CD8-positive, alpha-beta memory T cell (primary cell): ENCODE data around the gene AGPS. TPM values are rescaled to one million over a fixed set of nuclear protein-coding genes. Genes with fewer than 3 reads are reported as not detected.

ENCODE experiments used
- CTCF ChIA-PET: fragments of 350-600 bp; sonication (Branson Sonifier 250); formaldehyde crosslinking; loops from one replicate; lab custom pipeline; 2021; ENCODE audit warnings: antibody characterized with exemption; lab: Charles Lee
- POLR2A ChIA-PET: fragments of 350-600 bp; sonication (Branson Sonifier 250); formaldehyde crosslinking; loops from one replicate; lab custom pipeline; 2021; ENCODE audit warnings: antibody characterized with exemption; lab: Charles Lee
- DNase-seq, 5 donors: peaks; one replicate each; pipeline versions ENCODE4 v3.0.0 to v3.0.0-alpha.2; 2020 to 2022; ENCODE audit warnings: mixed read lengths in 1 of 5
- H3K27ac ChIP-seq: one replicate; pipeline ENCODE4 v1.7.0; 2013; ENCODE audit warnings: low read depth, mild to moderate bottlenecking, low read length, moderate library complexity
- H3K27me3 ChIP-seq: 2 replicates; pipeline ENCODE4 v1.7.0; 2013; ENCODE audit warnings: low read length, mild to moderate bottlenecking; ENCODE audit not compliant: insufficient read depth, poor library complexity, severe bottlenecking
- H3K36me3 ChIP-seq: 2 replicates; pipeline ENCODE4 v1.7.0; 2013; ENCODE audit warnings: mild to moderate bottlenecking, low read length, moderate library complexity; ENCODE audit not compliant: insufficient read depth
- H3K4me1 ChIP-seq: 2 replicates; pipeline ENCODE4 v1.7.0; 2013; ENCODE audit warnings: mild to moderate bottlenecking, low read length, moderate library complexity; ENCODE audit not compliant: insufficient read depth
- H3K4me3 ChIP-seq: 2 replicates; pipeline ENCODE4 v1.7.0; 2013; ENCODE audit warnings: mild to moderate bottlenecking, low read length
- H3K9me3 ChIP-seq: 2 replicates; pipeline ENCODE4 v1.7.0; 2013; ENCODE audit warnings: mild to moderate bottlenecking, low read length
- H3K27ac Mint-ChIP-seq, 8 donors: one replicate each; pipeline ENCODE4 v1.8.0; 2020 to 2021; ENCODE audit warnings: mixed read lengths in 8 of 8, mild to moderate bottlenecking in 6 of 8, inconsistent platforms in 3 of 8, moderate library complexity in 3 of 8
- H3K27me3 Mint-ChIP-seq, 2 donors: one replicate each; pipeline ENCODE4 v1.8.0; 2020 to 2021; ENCODE audit warnings: mixed read lengths in 2 of 2, mild to moderate bottlenecking in 1 of 2, moderate library complexity in 1 of 2
- H3K36me3 Mint-ChIP-seq, 3 donors: one replicate each; pipeline ENCODE4 v1.8.0; 2020 to 2021; ENCODE audit warnings: mixed read lengths in 3 of 3, inconsistent platforms in 1 of 3, mild to moderate bottlenecking in 1 of 3
- H3K4me1 Mint-ChIP-seq, 3 donors: one replicate each; pipeline ENCODE4 v1.8.0; 2020 to 2021; ENCODE audit warnings: mixed read lengths in 3 of 3, inconsistent platforms in 1 of 3, mild to moderate bottlenecking in 1 of 3
- H3K4me3 Mint-ChIP-seq, 7 donors: one replicate each; pipeline ENCODE4 v1.8.0; 2020 to 2021; ENCODE audit warnings: mixed read lengths in 7 of 7, mild to moderate bottlenecking in 6 of 7, moderate library complexity in 4 of 7, inconsistent platforms in 2 of 7
- H3K9me3 Mint-ChIP-seq, 5 donors: one replicate each; pipeline ENCODE4 v1.8.0; 2020 to 2022; ENCODE audit warnings: mixed read lengths in 5 of 5, mild to moderate bottlenecking in 3 of 5, moderate library complexity in 2 of 5, inconsistent platforms in 1 of 5
- polyA plus RNA-seq: library from polyadenylated mRNA; unstranded; fragments of 300-500 nt; fragmentation: Illumina TruSeq; gene quantifications from one replicate; pipeline ENCODE4 v1.2.3, GENCODE V29; 2021
- total RNA-seq, 2 experiments: library from RNA; stranded (reverse); gene quantifications; one replicate each; pipeline ENCODE4 v1.2.3, GENCODE V29; 2021

Gene AGPS
- total and polyA plus RNA-seq, 3 experiments from 2014 or later: 15.5 to 65.1 (median 64.3) TPM

DNA sequence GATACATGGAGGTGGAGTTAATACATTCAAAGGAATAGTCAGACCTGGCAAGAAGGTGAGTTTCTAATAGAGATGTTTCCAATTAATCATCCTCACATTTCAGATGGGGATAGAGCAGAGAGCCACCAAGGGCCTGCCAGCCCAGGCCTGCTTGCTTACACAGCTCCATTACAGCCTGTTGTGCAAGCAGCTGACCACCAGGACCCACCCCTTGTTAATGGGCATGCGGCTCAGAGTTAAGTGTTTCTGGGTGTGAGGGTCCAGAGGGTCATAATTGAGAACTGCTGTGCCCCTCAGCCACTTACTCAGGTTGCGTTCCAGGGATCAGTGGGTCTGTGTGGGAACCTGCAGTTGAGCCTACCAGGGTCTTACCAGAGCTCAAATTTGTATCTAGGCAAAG, 199.8 kb downstream of the AGPS start:
- Mint-ChIP-seq H3K9me3 (no peaks in the 10 kb centered on the region), H3K36me3 (no peaks in the 10 kb centered on the region), H3K4me1 (no peaks in the 10 kb centered on the region), H3K27ac (no peak overlapping the region), H3K4me3 (peak overlapping the region in 1 of 7 donors; percentile 57), H3K27me3 (peaks cover 10 to 35% of the 10 kb centered on the region in 2 donors)
- ChIA-PET POLR2A (no interaction called here), CTCF (no interaction called here)
- Histone ChIP-seq H3K27me3 (no peaks in the 10 kb centered on the region), H3K27ac (no peak overlapping the region), H3K4me1 (no peaks in the 10 kb centered on the region), H3K36me3 (no peaks in the 10 kb centered on the region), H3K9me3 (no peaks in the 10 kb centered on the region), H3K4me3 (no peak overlapping the region)
- DNase-seq: no peak

DNA sequence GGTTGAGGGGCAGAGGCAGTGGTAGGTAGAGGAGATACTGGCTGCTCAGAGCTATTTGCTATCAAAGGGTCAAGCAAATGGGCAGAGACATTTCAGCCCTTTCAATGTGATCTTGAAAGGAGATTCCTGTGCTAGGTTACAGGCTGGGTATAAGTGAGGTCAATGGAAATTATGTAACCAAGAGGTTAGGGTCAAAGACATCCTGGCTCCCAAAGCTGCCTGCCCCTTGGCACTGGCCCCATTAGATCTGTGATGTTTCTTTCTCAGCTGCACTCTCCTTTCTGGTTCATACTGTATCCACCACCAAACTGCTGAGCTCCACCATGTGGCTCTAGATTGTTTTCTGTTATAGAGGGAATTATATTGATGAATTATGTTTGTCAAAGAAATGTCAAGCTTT, 200.4 kb downstream of the AGPS start:
- no peaks in the 10 kb centered on the region for H3K4me1 ChIP-seq
- no peaks in the 10 kb centered on the region for H3K36me3 ChIP-seq
- H3K36me3 Mint-ChIP-seq: no peaks in the 10 kb centered on the region
- no peaks in the 10 kb centered on the region for H3K9me3 ChIP-seq
- no peaks in the 10 kb centered on the region for H3K27me3 ChIP-seq
- H3K4me1 Mint-ChIP-seq: no peaks in the 10 kb centered on the region
- CTCF ChIA-PET: no interaction called here
- POLR2A ChIA-PET: no interaction called here
- H3K27me3 Mint-ChIP-seq: peaks cover 10 to 40% of the 10 kb centered on the region in 2 donors
- H3K9me3 Mint-ChIP-seq: no peaks in the 10 kb centered on the region
- no peak for DNase-seq
- no peak overlapping the region for H3K4me3 ChIP-seq
- H3K27ac ChIP-seq: no peak overlapping the region
- no peak overlapping the region for H3K27ac Mint-ChIP-seq
- H3K4me3 Mint-ChIP-seq: peak overlapping the region in 1 of 7 donors; percentile 57

DNA sequence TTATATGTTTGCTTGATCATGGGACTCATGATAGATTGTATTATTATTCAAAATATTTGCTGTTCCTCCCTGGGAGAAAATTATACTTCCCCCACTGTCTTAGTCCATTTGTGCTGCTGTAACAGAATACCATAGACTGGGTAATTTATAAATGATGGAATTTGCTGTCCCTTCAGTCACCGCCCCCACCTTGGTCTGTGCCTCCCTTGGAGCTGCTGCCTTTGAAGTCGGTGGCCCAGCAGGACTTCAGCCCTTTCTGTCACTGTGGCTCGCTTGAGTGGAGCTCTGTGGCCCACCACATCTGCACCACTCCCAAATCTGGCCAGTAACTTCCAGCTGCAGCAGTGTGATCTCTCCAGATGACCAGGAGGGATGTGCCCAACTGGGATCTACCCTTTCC, 200.8 kb downstream of the AGPS start:
- ChIA-PET POLR2A (no interaction called here), CTCF (no interaction called here)
- Mint-ChIP-seq H3K36me3 (no peaks in the 10 kb centered on the region), H3K4me1 (no peaks in the 10 kb centered on the region), H3K9me3 (no peaks in the 10 kb centered on the region), H3K27ac (no peak overlapping the region), H3K4me3 (no peak overlapping the region), H3K27me3 (peaks cover 13 to 42% of the 10 kb centered on the region in 2 donors)
- no peaks in the 10 kb centered on the region for H3K9me3 ChIP-seq
- no peak overlapping the region for H3K4me3 ChIP-seq
- H3K27me3 ChIP-seq: no peaks in the 10 kb centered on the region
- H3K36me3 ChIP-seq: no peaks in the 10 kb centered on the region
- no peak overlapping the region for H3K27ac ChIP-seq
- DNase-seq: no peak
- H3K4me1 ChIP-seq: no peaks in the 10 kb centered on the region

Other genes starting within 250 kb of the AGPS start
- 100 to 1,000 TPM; 203 to 216 TPM for gene HNRNPA3, start 180.0 kb upstream of the AGPS start, total RNA-seq
- 58.3 TPM for gene HNRNPA3, start 180.0 kb upstream of the AGPS start, polyA plus RNA-seq
- gene NFE2L2, start 128.0 kb upstream of the AGPS start, total RNA-seq: 10 to 100 TPM; 58.0 to 63.0 TPM
- 47.7 TPM for gene NFE2L2, start 128.0 kb upstream of the AGPS start, polyA plus RNA-seq